DMS114 treated with DMSO at 0.1 percent for 48 hours (cell line): Measurements from ENCODE around the gene GSTP1.
"Not testable (repeated sequence)": the region's sequence is repeated elsewhere in the genome, so short reads cannot be mapped to it uniquely, and the experiment has no call there.

Experiments used
- DNase-seq: peaks from one replicate; lab custom pipeline; 2025; ENCODE audit not compliant: unreplicated experiment; lab: John Stamatoyannopoulos, UW

GSTP1 gene

DNA sequence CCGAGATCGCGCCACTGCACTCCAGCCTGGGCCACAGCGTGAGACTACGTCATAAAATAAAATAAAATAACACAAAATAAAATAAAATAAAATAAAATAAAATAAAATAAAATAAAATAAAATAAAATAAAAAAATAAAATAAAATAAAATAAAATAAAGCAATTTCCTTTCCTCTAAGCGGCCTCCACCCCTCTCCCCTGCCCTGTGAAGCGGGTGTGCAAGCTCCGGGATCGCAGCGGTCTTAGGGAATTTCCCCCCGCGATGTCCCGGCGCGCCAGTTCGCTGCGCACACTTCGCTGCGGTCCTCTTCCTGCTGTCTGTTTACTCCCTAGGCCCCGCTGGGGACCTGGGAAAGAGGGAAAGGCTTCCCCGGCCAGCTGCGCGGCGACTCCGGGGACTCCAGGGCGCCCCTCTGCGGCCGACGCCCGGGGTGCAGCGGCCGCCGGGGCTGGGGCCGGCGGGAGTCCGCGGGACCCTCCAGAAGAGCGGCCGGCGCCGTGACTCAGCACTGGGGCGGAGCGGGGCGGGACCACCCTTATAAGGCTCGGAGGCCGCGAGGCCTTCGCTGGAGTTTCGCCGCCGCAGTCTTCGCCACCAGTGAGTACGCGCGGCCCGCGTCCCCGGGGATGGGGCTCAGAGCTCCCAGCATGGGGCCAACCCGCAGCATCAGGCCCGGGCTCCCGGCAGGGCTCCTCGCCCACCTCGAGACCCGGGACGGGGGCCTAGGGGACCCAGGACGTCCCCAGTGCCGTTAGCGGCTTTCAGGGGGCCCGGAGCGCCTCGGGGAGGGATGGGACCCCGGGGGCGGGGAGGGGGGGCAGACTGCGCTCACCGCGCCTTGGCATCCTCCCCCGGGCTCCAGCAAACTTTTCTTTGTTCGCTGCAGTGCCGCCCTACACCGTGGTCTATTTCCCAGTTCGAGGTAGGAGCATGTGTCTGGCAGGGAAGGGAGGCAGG, at the start of gene GSTP1:
GSTP1 (plus strand) TSS at position 566 of the 958 bp plus-strand sequence; CDS start at position 598, 32 bp downstream.
- DNase-seq = peak; percentile 97

DNA sequence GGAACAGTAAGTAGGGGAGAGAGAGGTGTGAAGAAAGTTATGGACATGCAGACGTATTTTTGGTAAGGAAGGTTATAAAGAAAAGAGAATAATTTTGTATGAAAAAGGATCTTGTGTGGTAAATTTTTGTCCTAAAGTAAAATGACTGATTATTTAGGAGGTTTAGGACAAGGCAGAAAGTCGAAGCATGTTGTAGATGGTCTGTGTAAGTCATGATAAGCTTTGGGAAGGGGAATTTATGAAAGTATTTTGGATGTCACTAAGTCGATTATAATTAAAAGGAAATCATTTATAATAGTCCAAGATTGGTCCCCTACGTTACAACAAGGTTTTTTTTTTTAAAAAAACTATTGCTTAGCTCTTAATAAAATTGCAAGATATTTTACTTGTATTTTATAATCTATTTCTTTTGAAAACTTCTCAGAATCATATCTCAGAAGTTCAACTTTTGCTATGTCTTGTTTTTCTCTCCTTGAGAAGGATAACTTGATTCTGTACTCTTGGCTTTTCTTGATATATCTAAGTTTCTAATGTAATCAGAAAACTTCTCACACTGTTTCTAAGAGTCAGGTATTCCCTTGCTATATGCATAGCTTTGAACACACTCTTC, 49.4 kb upstream of the GSTP1 start:
- DNase-seq = peak; percentile 45

DNA sequence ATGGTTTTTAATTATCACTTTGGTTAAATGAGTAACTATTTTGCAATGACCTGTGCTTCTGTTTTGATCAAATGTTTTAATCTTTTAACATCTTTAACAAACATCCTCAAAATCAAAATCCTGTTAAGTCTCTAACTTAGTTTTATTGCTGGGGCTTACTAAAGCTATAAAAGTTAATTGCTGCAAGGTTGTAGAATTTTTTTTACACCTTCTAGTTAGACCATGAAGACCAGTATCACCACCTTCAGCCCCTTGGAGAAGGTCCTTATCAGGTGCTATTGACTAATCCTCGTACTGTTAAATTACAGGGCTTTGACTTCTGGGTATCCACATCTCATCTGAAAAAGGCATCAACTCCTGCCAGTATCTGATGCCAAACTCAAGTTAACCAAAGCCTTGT, 48.1 kb upstream of the GSTP1 start:
- no peak for DNase-seq

DNA sequence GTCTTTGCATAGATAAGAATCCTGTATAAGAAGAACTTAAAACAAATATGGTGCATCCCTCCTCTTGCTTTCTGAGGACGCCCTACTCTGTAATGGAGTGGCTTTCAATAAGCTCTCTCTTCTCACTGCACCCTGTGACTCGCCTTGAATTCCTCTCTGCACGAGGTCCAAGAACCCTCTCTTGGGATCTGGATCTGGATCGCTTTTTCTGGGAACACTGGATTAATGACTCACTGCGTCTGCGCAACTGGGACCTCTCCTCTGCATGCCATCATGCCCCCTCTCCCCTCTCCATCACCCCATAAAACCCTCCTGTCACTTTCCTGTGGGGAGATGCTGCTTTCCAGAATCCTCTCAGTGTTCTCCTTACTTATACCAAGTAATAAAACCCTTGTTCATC, 45.3 kb upstream of the GSTP1 start:
- DNase-seq = no peak

DNA sequence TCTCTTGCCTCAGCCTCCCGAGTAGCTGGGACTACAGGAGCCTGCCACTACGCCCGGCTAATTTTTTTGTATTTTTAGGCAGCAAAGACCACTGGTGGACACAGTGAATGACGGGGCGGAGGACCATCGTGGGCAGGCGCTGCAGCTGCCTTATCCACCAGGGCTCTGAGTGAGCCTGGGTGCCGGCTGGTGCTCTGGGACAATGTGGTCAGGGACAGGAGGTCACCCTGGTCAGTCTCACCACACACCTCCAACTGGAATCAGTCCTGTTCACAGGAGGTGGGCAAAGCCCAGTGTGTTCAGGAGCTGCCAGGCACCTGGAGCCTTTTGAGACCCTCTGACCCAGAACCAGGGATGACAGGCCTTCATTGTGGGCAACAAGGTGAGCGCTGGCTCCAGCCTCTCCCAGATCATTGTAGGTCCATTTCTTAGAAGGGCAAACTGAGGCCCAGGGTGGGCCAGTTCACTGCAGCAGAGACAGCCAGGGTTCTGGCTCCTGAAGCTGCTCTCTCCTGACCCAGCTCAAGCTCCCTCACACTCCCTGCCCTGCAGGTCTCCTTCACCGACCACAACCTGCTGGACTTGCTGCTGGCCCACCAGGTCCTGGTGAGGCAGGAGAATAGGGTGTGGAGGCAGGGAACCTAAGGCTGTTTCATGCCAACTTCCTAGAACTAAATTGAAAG, 44.6 kb upstream of the GSTP1 start:
- no peak for DNase-seq

DNA sequence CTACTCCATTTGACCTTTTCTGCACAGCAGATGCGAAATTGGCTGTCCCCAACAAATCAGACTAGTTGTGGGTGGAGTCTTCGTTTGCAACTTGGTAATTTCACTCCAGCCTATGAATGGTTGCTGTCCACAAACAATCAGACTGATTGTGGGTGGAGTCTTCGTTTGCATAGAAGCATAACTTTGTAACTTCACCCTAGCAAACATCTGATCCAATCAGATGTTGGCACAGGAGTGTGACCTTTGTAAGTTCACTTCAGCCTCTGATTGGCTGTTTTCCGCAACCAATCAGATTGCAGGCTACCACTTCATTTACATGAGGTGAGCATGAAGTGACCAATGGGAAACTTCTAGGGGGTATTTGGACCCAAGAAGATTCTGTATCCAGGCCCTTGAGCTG, 44.1 kb upstream of the GSTP1 start:
- no peak for DNase-seq

DNA sequence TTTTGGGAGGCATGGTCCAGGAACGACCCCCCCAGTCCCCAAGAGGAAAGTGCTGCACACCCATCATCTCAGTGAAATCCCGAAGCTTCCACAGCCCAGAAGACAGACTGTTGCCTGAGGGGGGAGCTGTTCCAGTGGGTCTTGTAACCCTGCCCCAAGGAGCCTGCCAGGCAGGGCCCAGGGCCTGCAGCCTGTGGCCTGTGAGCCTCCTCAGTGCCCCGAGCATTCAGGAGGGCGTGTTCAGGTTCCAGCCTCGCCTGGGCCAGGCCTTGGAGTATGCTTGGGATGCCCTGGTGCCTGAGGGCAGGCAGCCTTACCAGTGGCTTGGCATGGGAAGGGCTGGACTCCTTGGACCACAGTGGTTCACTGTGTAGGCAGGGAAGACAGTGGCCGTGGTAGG, 42.4 kb upstream of the GSTP1 start:
- DNase-seq = no peak

DNA sequence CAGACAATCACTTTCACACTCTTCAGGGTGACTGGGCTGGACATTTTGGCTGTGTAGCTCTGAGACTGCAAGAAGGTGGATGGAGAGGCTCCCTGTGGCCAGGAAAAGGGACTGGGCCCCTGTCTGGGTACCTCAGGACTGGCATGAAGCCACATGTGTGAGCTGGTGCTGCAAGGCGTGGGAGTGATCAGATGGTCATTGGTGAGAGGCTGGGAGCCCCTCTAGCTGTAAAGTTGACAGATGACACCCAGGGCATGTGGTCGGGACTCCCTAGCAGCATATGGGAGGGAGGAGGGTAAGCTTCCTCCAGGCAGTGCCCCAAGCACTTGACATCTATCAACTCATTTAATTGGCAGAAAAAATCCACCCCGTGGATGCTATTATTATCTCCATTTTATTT, 41.4 kb upstream of the GSTP1 start:
- DNase-seq = no peak

DNA sequence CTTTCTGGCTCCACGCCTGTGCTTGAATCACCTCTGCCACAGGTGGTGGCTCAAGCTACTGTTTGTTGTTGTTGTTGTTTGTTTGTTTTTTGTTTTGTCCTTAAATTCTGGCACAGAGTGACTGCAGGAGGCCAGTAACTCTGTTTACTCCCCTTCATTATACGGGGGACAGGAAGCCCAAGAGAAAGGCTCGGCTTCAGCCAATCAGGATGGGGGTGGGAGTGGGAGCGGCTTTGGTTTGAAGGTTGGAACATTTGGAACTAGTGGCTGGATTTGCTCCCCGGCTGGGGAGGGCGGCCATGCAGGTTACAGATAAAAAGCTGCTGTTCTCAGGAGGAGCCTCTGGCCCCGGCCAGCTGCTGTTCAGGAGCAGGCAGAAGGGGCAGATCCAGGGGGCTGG, 40.6 kb upstream of the GSTP1 start:
- no peak for DNase-seq

DNA sequence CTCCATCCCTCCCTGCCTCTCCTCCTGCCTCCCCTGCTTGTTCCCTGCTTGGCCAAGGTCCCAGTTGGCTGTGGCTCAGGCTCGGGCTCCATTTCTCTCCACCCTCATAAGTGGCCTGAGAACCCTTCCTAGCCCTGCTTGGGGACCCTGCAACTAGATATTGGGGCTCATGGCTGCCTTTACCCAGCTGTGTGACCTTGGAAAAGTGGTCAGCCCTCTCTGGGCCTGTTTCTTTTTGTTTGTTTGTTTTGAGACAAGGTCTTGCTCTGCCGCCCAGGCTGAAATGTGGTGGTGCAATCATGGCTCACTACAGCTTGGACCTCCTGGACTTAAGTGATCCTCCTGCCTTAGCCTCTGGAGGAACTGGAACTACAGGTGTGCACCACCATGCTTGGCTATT, 40.0 kb upstream of the GSTP1 start:
- DNase-seq = no peak

DNA sequence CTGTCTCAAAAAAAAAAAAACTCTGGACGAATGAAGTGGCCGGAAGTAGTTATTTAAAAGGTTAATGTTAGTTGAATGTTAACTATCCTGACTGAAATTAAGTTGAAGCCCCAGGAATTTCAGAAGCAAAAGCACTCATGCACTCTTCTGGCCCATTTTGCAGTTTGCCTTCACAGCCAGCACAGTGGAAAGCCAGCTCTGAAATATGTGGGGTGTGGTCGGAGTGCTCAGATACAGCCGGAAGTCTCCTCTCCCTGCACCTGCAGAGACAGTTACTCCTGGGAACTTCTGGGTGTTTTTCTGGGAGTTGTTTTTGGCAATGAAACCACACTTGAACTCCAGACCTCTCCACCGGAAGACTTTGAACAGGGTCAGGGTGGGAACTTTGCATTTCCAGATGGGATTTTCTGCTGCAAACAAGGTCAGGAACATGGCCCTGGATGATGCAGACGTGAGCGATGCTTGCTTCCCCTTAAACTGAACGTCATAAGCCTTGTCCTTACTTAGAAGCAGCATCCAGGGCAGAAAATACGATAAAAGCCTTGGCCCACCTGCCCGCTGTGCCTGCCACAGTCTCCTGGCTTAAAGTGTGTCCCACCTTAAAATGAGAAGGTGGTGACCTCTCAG, 38.9 kb upstream of the GSTP1 start:
- DNase-seq = no peak

DNA sequence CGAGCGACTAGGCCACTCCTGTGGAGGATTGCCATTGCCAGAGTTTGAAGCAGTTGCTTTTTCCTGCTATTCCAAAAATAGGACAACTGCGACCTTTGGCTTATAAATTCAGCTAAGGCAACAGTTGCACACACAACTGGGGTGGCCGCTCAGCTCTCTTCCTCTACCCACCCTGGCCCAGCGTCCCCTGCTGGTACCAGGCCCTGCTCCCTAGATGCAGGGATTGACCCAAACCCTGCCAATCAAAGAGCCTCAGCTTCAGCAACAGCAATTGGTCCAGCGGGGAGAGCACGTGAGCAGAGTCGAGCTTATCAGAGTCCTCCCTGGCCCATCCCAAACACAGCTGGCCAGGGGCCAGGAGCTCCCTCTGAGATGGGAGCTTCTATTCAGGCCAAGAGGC, 38.3 kb upstream of the GSTP1 start:
- no peak for DNase-seq

DNA sequence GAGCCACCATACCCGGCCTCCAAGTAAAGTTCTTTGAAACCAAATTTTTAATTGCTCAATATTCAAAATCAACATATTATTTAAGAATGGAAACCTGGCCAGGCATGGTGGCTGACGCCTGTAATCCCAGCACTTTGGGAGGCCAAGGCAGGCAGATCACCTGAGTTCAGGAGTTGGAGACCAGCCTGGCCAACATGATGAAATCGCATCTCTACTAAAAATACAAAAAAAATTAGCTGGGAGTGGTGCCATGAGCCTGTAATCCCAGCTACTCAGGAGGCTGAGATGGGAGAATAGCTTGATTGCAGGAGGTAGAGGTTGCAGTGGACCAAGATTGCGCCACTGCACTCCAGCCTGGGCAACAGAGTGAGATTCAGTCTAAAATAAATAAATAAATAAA, 35.5 kb upstream of the GSTP1 start:
- DNase-seq = not testable (repeated sequence)

DNA sequence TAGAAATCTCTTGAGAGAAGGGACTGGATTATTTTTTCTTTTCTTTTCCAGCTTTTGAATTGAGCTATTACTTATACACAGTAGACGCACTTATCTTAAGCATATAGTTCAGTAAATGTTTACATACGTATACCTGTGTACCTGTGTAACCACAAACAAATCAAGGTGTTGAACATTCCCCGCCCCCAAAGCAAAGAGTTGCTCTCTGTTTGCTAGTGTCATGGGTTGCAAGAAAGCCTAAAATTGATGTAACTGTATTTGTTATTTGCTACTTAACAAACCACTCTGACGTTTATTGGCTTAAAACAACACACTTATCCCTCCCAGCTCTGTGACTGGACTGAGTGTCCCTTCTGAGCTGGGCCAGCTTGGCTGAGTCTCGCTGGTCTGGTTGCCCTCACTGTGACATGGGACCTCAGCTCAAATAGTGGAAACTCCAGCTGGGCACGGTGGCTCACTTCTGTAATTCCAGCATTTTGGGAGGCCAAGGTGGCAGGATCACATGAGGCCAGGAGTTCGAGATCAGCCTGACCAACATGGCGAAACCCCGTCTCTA, 35.0 kb upstream of the GSTP1 start:
- no peak for DNase-seq

DNA sequence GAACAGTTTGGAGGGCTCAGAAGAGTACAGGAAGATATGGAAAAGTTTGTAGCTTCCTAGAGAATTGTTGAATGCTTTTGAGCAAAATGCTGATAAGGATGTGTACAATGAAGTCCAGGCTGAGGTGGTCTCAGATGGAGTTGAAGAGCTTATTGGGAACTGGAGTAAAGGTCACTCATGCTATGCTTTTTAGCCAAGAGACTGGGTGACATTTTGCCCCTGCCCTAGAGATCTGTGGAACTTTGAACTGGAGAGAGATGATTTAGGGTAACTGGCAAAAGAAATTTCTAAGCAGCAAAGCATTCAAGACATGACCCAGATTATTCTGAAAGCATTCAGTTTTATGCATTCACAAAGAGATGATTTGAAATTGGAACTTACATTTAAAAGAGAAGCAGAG, 32.5 kb upstream of the GSTP1 start:
- no peak for DNase-seq

DNA sequence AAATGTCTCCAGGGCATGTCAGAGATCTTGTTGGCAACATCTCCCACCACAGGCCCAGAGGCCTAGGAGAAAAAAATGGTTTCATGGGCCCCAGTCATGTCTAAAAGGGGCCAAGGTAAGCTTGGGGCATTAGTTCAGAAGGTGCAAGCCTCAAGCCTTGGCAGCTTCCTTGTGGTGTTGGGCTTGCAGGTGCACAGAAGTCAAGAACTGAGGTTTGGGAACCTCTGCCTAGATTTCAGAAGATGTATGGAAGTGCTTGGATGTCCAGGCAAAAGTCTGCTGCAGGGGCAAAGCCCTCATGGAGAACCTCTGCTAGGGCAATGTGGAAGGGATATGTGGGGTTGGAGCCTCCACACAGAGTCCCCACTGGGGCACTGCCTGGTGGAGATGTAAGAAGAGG, 31.9 kb upstream of the GSTP1 start:
- not testable (repeated sequence) for DNase-seq

DNA sequence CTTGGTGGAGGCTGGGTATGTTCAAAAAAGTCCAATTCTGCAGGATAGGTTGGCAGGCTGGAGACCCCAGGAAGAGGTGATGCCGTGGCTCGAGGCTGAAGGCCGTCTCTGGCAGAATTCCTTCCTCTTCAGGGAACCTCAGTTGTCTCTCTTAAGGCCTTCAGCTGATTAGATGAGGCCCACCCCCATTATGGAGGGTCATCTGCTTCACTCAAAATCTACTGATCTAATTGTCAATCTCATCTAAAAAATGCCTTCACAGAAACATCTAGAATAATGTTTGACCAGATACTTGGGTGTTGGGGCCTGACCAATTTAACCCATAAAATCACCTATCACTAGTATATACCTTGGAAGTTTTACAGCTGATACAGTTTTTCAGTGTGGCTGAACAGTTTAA, 27.4 kb upstream of the GSTP1 start:
- no peak for DNase-seq

DNA sequence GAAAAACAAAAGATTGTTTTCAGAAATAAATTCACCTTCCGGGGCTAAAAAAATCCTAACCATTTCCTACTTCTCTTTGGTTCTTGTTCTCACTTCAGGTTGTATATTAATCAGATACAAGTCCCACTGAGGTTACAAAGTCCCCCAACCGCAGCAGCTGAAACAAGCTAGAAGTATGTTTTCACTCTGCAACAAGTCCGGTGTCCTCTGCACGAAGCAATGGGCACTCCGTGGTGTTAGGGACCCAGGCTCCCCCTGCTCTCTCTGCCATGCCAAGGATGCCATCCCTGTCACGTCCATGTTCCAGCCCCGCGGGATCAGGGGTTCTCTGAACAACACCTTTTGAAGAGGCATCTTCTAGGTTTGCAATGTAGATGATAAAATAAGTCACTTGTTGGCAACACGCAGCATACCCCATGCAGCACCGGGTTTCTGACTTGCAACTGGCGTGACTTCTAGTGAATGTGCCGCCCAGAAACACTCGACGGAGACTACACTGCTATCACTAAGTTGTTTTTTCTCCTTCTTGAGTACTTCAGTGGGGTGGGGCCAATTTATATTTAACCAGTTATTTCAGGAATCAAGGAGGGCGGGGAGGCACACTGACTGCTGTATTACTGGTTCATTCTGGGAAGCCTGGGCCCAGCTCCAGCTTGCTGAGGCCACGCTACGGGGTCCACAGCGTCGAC, 25.4 kb upstream of the GSTP1 start:
- DNase-seq = no peak

DNA sequence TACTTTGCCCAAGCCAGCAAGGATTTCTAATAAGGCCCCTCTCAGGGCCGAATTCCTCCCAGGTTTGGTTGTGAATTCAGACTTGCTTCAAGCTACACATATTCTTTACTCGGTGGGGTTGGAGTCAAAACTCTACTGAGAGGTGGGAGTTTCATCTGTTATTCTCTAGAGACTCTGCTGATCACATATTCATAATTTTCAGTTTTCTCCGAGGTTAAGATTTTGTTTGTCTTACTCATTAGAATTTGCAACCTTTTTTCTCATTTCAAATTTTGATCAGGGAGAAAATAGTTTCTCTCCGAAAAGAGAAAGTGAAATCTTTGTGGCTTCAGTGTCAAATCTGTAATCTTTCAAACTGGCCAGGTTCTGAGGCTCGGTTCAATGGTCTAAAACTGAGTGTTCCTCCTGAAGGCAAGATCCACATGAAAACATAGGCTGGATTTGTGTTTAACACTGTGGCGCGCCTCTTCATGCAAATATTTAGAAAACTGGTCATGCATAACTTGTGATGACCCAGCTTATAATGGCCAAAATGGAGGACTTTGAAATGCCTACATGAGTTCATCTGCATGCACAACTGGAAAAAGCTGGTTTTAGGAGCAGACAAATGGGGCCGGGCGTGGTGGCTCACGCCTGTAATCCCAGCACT, 21.5 kb upstream of the GSTP1 start:
- no peak for DNase-seq
